Heart left ventricle (tissue), 13 donors: ENCODE results near the gene KIF5C.

Experiments
- CTCF ChIP-seq, 12 donors: fragments of 200-600 bp; sonication (generic) in 4 of 12; IDR thresholded peaks; one replicate each; pipeline versions ENCODE4 v1.5.0 to v1.8.0; 2018 to 2022; ENCODE audit warnings: antibody characterized with exemption in 12 of 12, mild to moderate bottlenecking in 5 of 12
- POLR2A ChIP-seq, 2 donors: fragments of 450-650 bp; IDR thresholded peaks; one replicate each; pipeline ENCODE4 v1.6.1; 2017; ENCODE audit warnings: antibody characterized with exemption in 2 of 2, mild to moderate bottlenecking in 2 of 2, moderate library complexity in 2 of 2
- donor health status: ischemic (EF 13 %, LVEDD 7.1; RV severe dilation, severe dysfunction).
- donor health status: DM: no; HTN: yes; CAD: no.
- donor health status: DM: no; HTN: no; CAD: no.
- donor health status: ischemic (EF 25% LVEDD 6.9; RV normal size, moderate dysfunction).
- donor health status: ischemic (EF 25% LVEDD 5.7; RV mildly dilated, moderate dysfunction).
- donor health status: ischemic (EF 35%, LVEDD 5.7; RV mildly dilated, moderate dysfunction).
- donor health status: nonischemic (EF 11% LVEDD 7.7; RV severe dilation, severe dysfunction).
- donor health status: DM: yes; HTN: yes; CAD: no.
- donor health status: PGD.
- donor health status: ischemic (EF 29% LVEDD 5.4; RV normal size, mild dysfunction).
- donor health status: nonischemic (EF 23%, LVEDD 6.1; RV moderate dilation, normal function).

- TF ChIP-seq POLR2A (IDR thresholded peaks at IDR 0.05) (no peak), CTCF (IDR thresholded peaks at IDR 0.05) (no peak)
Measured at GRCh38 chr2:148930046-148930775, 55.2 kb downstream of the KIF5C start.
